GM10847 (cell line): ENCODE results near the gene KCNB1.

Experiments used
- POLR2A ChIP-seq: IDR thresholded peaks from 2 replicates; pipeline ENCODE4 v1.6.1; 2011; ENCODE audit not compliant: insufficient read length; ENCODE audit errors: extremely low read depth

KCNB1 gene

GRCh38 chr20:49482621-49483017 lies at the start of gene KCNB1:
KCNB1 (minus strand) TSS chr20:49482668; CDS start chr20:49482480, 188 bp downstream.
- TF ChIP-seq POLR2A, result no peak

GRCh38 chr20:49529470-49529869 lies 47.0 kb upstream of the KCNB1 start:
- TF ChIP-seq POLR2A, result no peak

- no peak for TF ChIP-seq POLR2A
Measured at GRCh38 chr20:49526568-49526967, 44.1 kb upstream of the KCNB1 start.

- TF ChIP-seq POLR2A, result no peak
Measured at GRCh38 chr20:49526056-49526455, 43.6 kb upstream of the KCNB1 start.

- TF ChIP-seq POLR2A, result no peak
Measured at GRCh38 chr20:49523767-49524360, 41.4 kb upstream of the KCNB1 start.

- TF ChIP-seq POLR2A, result no peak
Measured at GRCh38 chr20:49521356-49521755, 38.9 kb upstream of the KCNB1 start.

GRCh38 chr20:49519777-49520359 lies 37.4 kb upstream of the KCNB1 start:
- TF ChIP-seq POLR2A, result no peak

- no peak for TF ChIP-seq POLR2A
Measured at GRCh38 chr20:49519212-49519712, 36.8 kb upstream of the KCNB1 start.

- no peak for TF ChIP-seq POLR2A
Measured at GRCh38 chr20:49518576-49518975, 36.1 kb upstream of the KCNB1 start.

GRCh38 chr20:49517805-49518100 lies 35.3 kb upstream of the KCNB1 start:
- TF ChIP-seq POLR2A, result no peak

- no peak for TF ChIP-seq POLR2A
Measured at GRCh38 chr20:49516916-49517804, 34.7 kb upstream of the KCNB1 start.

GRCh38 chr20:49515586-49515985 lies 33.1 kb upstream of the KCNB1 start:
- no peak for TF ChIP-seq POLR2A

- TF ChIP-seq POLR2A, result no peak
Measured at GRCh38 chr20:49513517-49513916, 31.0 kb upstream of the KCNB1 start.

- no peak for TF ChIP-seq POLR2A
Measured at GRCh38 chr20:49513009-49513408, 30.5 kb upstream of the KCNB1 start.

- TF ChIP-seq POLR2A, result no peak
Measured at GRCh38 chr20:49511788-49512525, 29.5 kb upstream of the KCNB1 start.
